Osteocyte (in vitro differentiated cells): Measurements from ENCODE around the gene CTIF. TPM values are rescaled to one million over a fixed set of nuclear protein-coding genes. Genes with fewer than 3 reads are reported as not detected.

Experiments used
- DNase-seq: peaks from one replicate; pipeline ENCODE4 v3.0.0; 2021; ENCODE audit warnings: mixed read lengths; ENCODE audit not compliant: unreplicated experiment; ENCODE audit errors: extremely low spot score
- H3K27ac Mint-ChIP-seq: one replicate; pipeline ENCODE4 v1.8.0; 2021; ENCODE audit warnings: mild to moderate bottlenecking, mixed read lengths; ENCODE audit not compliant: unreplicated experiment
- H3K27me3 Mint-ChIP-seq: one replicate; pipeline ENCODE4 v1.8.0; 2021; ENCODE audit warnings: mixed read lengths; ENCODE audit not compliant: unreplicated experiment
- H3K36me3 Mint-ChIP-seq: one replicate; pipeline ENCODE4 v1.8.0; 2021; ENCODE audit warnings: mixed read lengths; ENCODE audit not compliant: unreplicated experiment
- H3K4me1 Mint-ChIP-seq: one replicate; pipeline ENCODE4 v1.8.0; 2021; ENCODE audit warnings: mixed read lengths; ENCODE audit not compliant: unreplicated experiment
- H3K4me3 Mint-ChIP-seq: one replicate; pipeline ENCODE4 v1.8.0; 2021; ENCODE audit warnings: mild to moderate bottlenecking, moderate library complexity, mixed read lengths; ENCODE audit not compliant: unreplicated experiment
- H3K9me3 Mint-ChIP-seq: one replicate; pipeline ENCODE4 v1.8.0; 2021; ENCODE audit warnings: mixed read lengths; ENCODE audit not compliant: unreplicated experiment
- total RNA-seq: library from RNA; stranded (reverse); gene quantifications from 2 replicates; pipeline ENCODE4 v1.2.1, GENCODE V29; 2021
- TF ChIP-seq, protein P1 (sequence below): fragments of 200-600 bp; sonication (generic); IDR thresholded peaks from 2 replicates; pipeline ENCODE4 v1.5.0; 2021; ENCODE audit warnings: antibody characterized with exemption, mild to moderate bottlenecking, moderate library complexity

CTIF gene
- total RNA-seq, 1 donor from 2014 or later, result 172 TPM

DNA sequence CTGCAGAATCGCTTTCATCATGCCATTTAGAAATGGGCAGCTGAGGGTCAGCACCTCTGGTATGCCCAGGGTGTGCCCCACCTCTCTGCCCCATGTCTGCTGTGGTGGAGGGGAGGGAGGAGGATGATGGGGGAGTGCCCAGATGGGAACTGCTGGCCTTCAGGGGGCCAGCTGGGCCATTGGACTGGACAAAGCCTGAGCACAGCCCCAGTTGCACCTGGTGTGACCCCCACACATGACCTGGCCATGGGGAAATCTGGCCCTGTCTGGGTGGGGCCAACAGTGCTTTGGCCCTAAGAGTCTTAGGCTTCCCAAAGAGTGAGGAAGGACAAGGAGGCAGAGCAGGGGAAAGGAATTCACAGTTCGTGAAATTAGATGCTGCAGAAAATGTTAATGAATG lies 44.1 kb downstream of the CTIF start:
- Mint-ChIP-seq H3K27ac (peak overlapping the region; percentile 38), H3K4me1 (peaks cover 83% of the 10 kb centered on the region), H3K4me3 (no peak overlapping the region), H3K27me3 (no peaks in the 10 kb centered on the region), H3K36me3 (peaks cover 14% of the 10 kb centered on the region), H3K9me3 (peaks cover 4% of the 10 kb centered on the region)
- DNase-seq, result no peak
- TF ChIP-seq, protein P1, sequence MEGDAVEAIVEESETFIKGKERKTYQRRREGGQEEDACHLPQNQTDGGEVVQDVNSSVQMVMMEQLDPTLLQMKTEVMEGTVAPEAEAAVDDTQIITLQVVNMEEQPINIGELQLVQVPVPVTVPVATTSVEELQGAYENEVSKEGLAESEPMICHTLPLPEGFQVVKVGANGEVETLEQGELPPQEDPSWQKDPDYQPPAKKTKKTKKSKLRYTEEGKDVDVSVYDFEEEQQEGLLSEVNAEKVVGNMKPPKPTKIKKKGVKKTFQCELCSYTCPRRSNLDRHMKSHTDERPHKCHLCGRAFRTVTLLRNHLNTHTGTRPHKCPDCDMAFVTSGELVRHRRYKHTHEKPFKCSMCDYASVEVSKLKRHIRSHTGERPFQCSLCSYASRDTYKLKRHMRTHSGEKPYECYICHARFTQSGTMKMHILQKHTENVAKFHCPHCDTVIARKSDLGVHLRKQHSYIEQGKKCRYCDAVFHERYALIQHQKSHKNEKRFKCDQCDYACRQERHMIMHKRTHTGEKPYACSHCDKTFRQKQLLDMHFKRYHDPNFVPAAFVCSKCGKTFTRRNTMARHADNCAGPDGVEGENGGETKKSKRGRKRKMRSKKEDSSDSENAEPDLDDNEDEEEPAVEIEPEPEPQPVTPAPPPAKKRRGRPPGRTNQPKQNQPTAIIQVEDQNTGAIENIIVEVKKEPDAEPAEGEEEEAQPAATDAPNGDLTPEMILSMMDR, result no peak

DNA sequence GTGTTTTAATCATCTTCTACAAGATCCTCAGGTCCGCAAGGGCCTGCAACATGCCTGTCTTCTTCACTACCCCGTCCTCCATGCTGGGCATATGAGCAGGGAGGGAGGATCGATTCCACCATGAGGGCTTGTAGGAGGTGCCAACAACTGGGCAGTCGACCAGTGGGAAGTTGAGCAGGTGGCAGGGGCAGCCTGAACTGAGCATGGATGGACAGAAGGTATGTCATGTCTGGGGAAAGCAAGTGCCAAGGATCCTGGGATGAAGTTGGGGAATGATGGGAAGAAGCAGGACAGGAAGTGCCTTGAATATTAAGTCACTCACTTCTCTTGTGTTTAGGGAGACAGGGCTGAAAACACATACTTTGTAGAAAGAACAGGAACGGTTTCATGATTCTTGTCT lies 44.7 kb downstream of the CTIF start:
- H3K36me3 Mint-ChIP-seq, result peaks cover 15% of the 10 kb centered on the region
- peaks cover 87% of the 10 kb centered on the region for H3K4me1 Mint-ChIP-seq
- DNase-seq, result no peak
- no peak overlapping the region for H3K27ac Mint-ChIP-seq
- H3K27me3 Mint-ChIP-seq, result no peaks in the 10 kb centered on the region
- TF ChIP-seq, protein P1, result no peak
- H3K4me3 Mint-ChIP-seq, result no peak overlapping the region
- peaks cover 3% of the 10 kb centered on the region for H3K9me3 Mint-ChIP-seq

DNA sequence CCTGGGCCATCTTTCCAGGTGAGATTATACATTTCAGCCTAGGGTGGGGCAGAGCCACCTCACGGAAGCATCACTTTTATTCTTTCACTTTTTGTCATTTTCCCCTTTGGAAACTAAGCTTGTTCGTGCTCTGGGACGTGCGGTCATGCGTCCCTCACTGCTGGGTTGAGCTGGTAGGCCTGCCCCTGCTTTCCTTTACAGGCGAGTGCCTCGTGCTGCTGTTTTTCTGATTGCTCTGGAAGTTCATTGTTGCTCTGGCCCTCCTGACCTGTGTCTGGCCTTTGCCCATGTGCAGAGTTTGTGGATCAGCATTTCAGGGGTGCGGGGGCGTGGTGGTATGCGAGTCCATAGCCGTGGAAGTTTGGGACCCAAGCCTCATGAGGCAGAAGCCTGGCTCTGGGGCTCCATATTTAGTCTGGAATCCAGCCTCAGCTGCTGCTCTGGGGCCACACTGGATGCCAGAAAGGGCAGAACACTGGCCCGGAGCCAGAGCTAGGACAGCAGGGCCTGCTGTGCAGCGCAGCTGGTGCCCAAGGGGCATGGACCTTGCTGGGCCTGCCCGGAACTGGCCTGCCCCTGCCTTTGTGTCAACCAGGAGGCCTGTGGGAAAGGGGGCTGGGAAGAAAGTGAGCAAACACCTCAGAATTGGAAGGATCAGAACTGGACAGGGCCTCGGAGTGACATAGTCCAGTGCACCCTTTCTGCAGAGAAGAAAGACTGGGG lies 51.1 kb downstream of the CTIF start:
- Mint-ChIP-seq H3K4me1 (peaks cover 71% of the 10 kb centered on the region), H3K36me3 (peaks cover 19% of the 10 kb centered on the region), H3K27ac (peak overlapping the region; percentile 85), H3K4me3 (no peak overlapping the region), H3K9me3 (no peaks in the 10 kb centered on the region), H3K27me3 (no peaks in the 10 kb centered on the region)
- TF ChIP-seq, protein P1, result no peak
- no peak for DNase-seq

DNA sequence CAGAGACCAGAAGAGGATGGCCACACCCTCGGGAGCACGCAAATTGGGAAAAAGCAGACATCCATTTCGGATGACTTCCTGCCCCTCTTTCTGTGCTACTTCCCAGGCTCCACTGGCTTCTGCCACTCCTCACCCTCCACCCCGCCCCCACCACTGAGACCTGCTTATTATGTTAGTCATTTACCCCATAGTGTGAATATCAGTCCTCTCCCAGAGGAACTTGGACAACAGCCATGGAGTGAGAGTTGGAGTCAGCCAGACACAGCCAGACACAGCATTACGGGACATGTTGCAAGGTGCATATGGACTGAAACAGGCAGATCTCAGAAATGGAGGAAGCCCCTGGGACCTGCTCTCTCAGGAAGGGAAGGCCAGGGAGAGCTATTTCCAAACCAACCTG lies 51.8 kb downstream of the CTIF start:
- TF ChIP-seq, protein P1, result no peak
- Mint-ChIP-seq H3K27me3 (no peaks in the 10 kb centered on the region), H3K4me3 (no peak overlapping the region), H3K4me1 (peaks cover 66% of the 10 kb centered on the region), H3K36me3 (peaks cover 20% of the 10 kb centered on the region), H3K9me3 (no peaks in the 10 kb centered on the region), H3K27ac (peak overlapping the region; percentile 85)
- DNase-seq, result no peak

DNA sequence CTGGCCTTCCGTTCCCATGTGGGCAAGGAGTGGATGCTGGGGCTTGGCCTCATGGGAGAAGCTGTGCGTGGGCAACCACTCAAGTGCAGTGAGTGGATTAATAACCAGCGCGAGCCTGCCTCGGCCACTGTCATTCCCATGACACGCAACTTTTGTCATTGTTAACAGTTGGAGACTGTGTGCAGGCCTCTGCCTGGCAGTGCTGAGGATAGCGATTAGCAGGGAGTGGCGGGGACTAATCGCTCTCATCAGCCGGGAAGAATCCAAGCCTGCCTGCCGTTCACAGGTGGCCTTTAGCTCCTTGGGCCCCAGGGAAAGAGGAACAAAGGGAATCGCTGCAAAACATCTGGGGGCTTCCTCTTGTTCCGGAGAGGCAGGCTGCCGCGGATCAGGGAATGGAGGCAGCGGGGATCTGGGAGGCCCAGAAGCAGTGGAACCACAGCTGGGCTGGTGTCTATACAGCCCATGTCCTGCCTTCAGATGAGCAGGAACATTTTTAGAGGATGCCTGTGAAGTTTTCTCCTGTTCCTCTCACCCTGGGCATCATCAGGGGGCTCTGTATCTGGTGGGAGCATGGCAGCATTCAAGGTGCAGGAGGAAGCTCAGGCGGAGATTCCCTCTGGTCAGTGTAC lies 53.8 kb downstream of the CTIF start:
- no peak overlapping the region for H3K4me3 Mint-ChIP-seq
- no peaks in the 10 kb centered on the region for H3K9me3 Mint-ChIP-seq
- DNase-seq, result no peak
- H3K27me3 Mint-ChIP-seq, result no peaks in the 10 kb centered on the region
- TF ChIP-seq, protein P1, result no peak
- peaks cover 63% of the 10 kb centered on the region for H3K4me1 Mint-ChIP-seq
- H3K36me3 Mint-ChIP-seq, result peaks cover 20% of the 10 kb centered on the region
- H3K27ac Mint-ChIP-seq, result peak overlapping the region; percentile 47
